Activated CD8-positive, alpha-beta T cell treated with anti-CD3 and anti-CD28 coated beads for 36 hours (primary cell): ENCODE data around the gene PTPRQ. TPM values are rescaled to one million over a fixed set of nuclear protein-coding genes. Genes with fewer than 3 reads are reported as not detected.

ENCODE experiments used
- ATAC-seq: fragments of 200-7000 bp; cut with Tn5 transposase; one replicate; pipeline ENCODE4 v1.10.0; 2021; ENCODE audit warnings: mild to moderate bottlenecking, moderate library complexity
- CTCF ChIA-PET: fragments of 350-600 bp; sonication (Branson Sonifier 250); formaldehyde crosslinking; loops from one replicate; lab custom pipeline; 2021; ENCODE audit warnings: antibody characterized with exemption; lab: Charles Lee
- POLR2A ChIA-PET: fragments of 350-600 bp; sonication (Branson Sonifier 250); formaldehyde crosslinking; loops from one replicate; lab custom pipeline; 2021; ENCODE audit warnings: antibody characterized with exemption; lab: Charles Lee
- DNase-seq: peaks from one replicate; pipeline ENCODE4 v3.0.0-alpha.2; 2020
- H3K27ac Mint-ChIP-seq: one replicate; pipeline ENCODE4 v1.8.0; 2021; ENCODE audit warnings: mild to moderate bottlenecking, mixed read lengths
- H3K27me3 Mint-ChIP-seq: one replicate; pipeline ENCODE4 v1.8.0; 2021; ENCODE audit warnings: mixed read lengths
- H3K36me3 Mint-ChIP-seq: one replicate; pipeline ENCODE4 v1.8.0; 2021; ENCODE audit warnings: low read depth, mixed read lengths
- H3K4me1 Mint-ChIP-seq: one replicate; pipeline ENCODE4 v1.8.0; 2021; ENCODE audit warnings: low read depth, mixed read lengths
- H3K4me3 Mint-ChIP-seq: one replicate; pipeline ENCODE4 v1.8.0; 2021; ENCODE audit warnings: mild to moderate bottlenecking, moderate library complexity, mixed read lengths
- H3K9me3 Mint-ChIP-seq: one replicate; pipeline ENCODE4 v1.8.0; 2021; ENCODE audit warnings: mixed read lengths
- intact Hi-C: fragments of 100-400 bp; cut with micrococcal nuclease; formaldehyde crosslinking; loops from one replicate; pipeline ENCODE4 v1.10.0; 2022
- total RNA-seq, 2 experiments: library from RNA; stranded (reverse); gene quantifications; one replicate each; pipeline ENCODE4 v1.2.3, GENCODE V29; 2021
- TF ChIP-seq, protein P1 (sequence below): fragments of 200-600 bp; IDR thresholded peaks from one replicate; pipeline ENCODE4 v1.8.0; 2022; ENCODE audit warnings: antibody characterized with exemption, mild to moderate bottlenecking

Gene PTPRQ
- total RNA-seq, 2 experiments from 2014 or later = not detected

DNA sequence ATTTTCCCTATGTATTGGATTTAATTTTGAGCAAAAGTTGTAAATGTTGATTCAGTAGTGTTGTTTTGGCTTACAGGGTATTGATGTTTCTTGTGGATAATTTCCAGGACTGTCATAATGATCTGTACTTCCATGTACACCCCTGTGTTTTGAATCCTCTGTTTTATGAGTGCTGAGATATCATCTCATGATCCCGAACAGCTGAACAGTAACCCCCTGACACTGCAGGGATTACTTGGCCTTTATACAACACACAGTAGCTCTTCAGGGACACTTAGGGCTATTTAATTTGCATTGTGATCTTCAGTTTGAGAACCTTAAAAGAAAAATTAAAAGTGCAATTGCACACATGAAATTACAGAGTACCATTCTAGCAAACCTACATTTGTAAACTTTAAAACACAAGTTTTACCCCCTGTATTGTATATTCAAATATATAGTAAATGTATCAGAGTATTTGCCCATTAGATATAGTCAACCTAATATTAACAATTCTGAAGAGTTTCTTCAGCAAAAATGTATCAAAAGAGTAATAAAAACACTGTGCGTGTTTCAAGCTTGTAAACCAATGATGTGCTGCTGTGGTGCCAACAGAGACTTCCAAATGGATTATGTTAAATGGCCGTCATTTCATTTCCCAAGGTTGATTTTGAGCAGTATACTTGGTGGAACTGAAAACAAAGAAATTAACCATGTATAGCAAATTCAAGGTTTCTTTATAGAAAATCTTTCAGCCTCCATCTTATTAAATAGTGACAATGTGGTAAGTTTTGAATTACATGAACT lies 235.5 kb downstream of the PTPRQ start:
- Mint-ChIP-seq H3K4me3 (no peak overlapping the region), H3K36me3 (no peaks in the 10 kb centered on the region), H3K27me3 (no peaks in the 10 kb centered on the region), H3K27ac (no peak overlapping the region), H3K9me3 (peaks cover 1% of the 10 kb centered on the region), H3K4me1 (no peaks in the 10 kb centered on the region)
- ATAC-seq (no peak), DNase-seq (no peak)
- TF ChIP-seq, protein P1, sequence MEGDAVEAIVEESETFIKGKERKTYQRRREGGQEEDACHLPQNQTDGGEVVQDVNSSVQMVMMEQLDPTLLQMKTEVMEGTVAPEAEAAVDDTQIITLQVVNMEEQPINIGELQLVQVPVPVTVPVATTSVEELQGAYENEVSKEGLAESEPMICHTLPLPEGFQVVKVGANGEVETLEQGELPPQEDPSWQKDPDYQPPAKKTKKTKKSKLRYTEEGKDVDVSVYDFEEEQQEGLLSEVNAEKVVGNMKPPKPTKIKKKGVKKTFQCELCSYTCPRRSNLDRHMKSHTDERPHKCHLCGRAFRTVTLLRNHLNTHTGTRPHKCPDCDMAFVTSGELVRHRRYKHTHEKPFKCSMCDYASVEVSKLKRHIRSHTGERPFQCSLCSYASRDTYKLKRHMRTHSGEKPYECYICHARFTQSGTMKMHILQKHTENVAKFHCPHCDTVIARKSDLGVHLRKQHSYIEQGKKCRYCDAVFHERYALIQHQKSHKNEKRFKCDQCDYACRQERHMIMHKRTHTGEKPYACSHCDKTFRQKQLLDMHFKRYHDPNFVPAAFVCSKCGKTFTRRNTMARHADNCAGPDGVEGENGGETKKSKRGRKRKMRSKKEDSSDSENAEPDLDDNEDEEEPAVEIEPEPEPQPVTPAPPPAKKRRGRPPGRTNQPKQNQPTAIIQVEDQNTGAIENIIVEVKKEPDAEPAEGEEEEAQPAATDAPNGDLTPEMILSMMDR = no peak
- ChIA-PET POLR2A (no interaction called here), CTCF (no interaction called here)
- intact Hi-C loops = no loop called here

DNA sequence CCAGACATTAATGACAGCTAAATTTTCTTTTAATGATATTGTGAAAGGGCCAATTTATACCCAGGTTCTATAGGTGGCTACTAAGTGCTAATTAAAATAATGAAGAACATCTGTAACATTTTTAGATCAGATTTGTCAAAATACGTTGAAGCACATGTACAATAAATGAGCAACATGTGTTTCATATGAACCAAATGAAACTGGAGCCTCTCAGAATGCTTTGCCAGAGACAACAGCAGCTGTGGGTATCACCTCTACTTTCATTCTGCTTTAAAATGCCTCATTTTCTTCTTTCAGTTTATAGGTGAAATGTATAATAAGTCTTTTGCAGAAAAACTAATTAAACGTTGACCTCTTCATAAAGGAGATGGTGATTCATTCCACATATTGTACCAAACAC lies 237.3 kb downstream of the PTPRQ start:
- ChIA-PET CTCF (no interaction called here), POLR2A (no interaction called here)
- Mint-ChIP-seq H3K36me3 (no peaks in the 10 kb centered on the region), H3K27ac (no peak overlapping the region), H3K4me1 (no peaks in the 10 kb centered on the region), H3K9me3 (peaks cover 1% of the 10 kb centered on the region), H3K4me3 (no peak overlapping the region), H3K27me3 (no peaks in the 10 kb centered on the region)
- intact Hi-C loops = no loop called here
- no peak for DNase-seq
- ATAC-seq = no peak
- TF ChIP-seq, protein P1 = no peak

DNA sequence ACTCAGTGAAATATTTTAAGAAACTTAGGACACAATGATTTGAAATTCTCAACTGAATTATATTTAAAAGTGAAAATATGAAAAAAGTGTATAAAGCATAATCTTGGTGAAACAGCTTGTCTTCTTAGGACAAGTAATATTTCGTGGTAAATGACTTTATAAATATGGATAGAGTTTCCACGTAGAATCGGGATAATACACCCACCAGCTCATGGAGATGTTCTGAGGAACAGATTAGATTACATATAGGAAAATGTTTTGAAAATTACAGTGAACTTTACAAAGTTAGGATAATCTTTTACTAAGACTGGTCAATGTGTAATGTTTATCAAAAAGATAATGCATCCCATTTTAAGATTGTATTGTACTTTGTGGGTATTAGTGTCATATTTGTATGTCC lies 237.8 kb downstream of the PTPRQ start:
- CTCF ChIA-PET = no interaction called here
- intact Hi-C loops = no loop called here
- H3K27ac Mint-ChIP-seq = no peak overlapping the region
- ATAC-seq (no peak), DNase-seq (no peak)
- H3K4me3 Mint-ChIP-seq = no peak overlapping the region
- no peaks in the 10 kb centered on the region for H3K36me3 Mint-ChIP-seq
- H3K9me3 Mint-ChIP-seq = peaks cover 1% of the 10 kb centered on the region
- no peaks in the 10 kb centered on the region for H3K4me1 Mint-ChIP-seq
- TF ChIP-seq, protein P1 = no peak
- POLR2A ChIA-PET = no interaction called here
- H3K27me3 Mint-ChIP-seq = no peaks in the 10 kb centered on the region

DNA sequence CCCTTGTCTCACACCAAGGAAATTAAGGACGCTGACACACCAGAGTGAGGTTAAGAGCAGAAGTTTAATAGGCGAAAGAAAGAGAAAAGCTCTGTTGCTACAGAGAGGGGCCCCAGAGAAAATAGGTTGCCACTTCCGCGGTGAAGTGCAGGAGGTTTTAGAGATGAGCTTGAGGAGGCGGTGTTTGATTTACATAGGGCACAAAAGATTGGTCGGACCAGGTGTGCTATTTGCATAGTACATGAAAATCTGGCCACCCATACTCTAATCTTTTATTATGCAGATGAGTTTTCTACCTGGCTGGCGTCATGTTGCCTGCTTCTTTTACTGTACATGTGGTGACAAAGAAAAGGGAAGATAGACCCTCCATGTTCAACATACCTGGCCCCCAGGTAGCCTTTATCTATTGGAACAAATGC lies 240.1 kb downstream of the PTPRQ start:
- Mint-ChIP-seq H3K4me1 (no peaks in the 10 kb centered on the region), H3K4me3 (no peak overlapping the region), H3K9me3 (no peaks in the 10 kb centered on the region), H3K27me3 (no peaks in the 10 kb centered on the region), H3K36me3 (no peaks in the 10 kb centered on the region), H3K27ac (no peak overlapping the region)
- TF ChIP-seq, protein P1 = no peak
- POLR2A ChIA-PET = no interaction called here
- CTCF ChIA-PET = interaction anchor here (0.6 kb wide), 1 partner anchor 26 kb away, joined by 3 read pairs; no protein-coding TSS in a partner anchor
- no peak for DNase-seq
- no peak for ATAC-seq
- intact Hi-C loops = no loop called here

- TF ChIP-seq, protein P1 = no peak
- CTCF ChIA-PET = no interaction called here
- H3K4me1 Mint-ChIP-seq = no peaks in the 10 kb centered on the region
- ATAC-seq = no peak
- no peaks in the 10 kb centered on the region for H3K36me3 Mint-ChIP-seq
- no peaks in the 10 kb centered on the region for H3K27me3 Mint-ChIP-seq
- POLR2A ChIA-PET = no interaction called here
- no peak for DNase-seq
- H3K4me3 Mint-ChIP-seq = no peak overlapping the region
- H3K9me3 Mint-ChIP-seq = no peaks in the 10 kb centered on the region
- no peak overlapping the region for H3K27ac Mint-ChIP-seq
- intact Hi-C loops = no loop called here
Observed at GRCh38 chr12:80690090-80690489, 246.1 kb downstream of the PTPRQ start.
